ENCODE results near the gene TMEM218. TPM values are rescaled to one million over a fixed set of nuclear protein-coding genes. Genes with fewer than 3 reads are reported as not detected.

The TMEM218 gene
- total RNA-seq, 1 experiment from 2014 or later, result 17.9 TPM

- H3K9ac ChIP-seq (ENCODE audit: low read length), result no peak overlapping the region
- DNase-seq (ENCODE audit: low read depth, low spot score) (no peak), ATAC-seq (no peak)
- H3K9me3 ChIP-seq (ENCODE audit: control insufficient read depth in 1 of 2, insufficient read depth in 1 of 2, low read depth in 1 of 2, low read length in 2 of 2), result no peaks in the 10 kb centered on the region
- no peaks in the 10 kb centered on the region for H3K9me2 ChIP-seq (ENCODE audit: insufficient read depth)
- no peak overlapping the region for H2AFZ ChIP-seq (ENCODE audit: low read depth, low read length, poor library complexity, severe bottlenecking)
- TF ChIP-seq EZH2phosphoT487 (IDR thresholded peaks at IDR 0.05; ENCODE audit: borderline replicate concordance), result no peak
- no peak for TF ChIP-seq FOSL1 (IDR thresholded peaks at IDR 0.05; ENCODE audit: low read depth)
- TF ChIP-seq SP1 (IDR thresholded peaks at IDR 0.05; ENCODE audit: low read depth), result no peak
- TF ChIP-seq ATF3 (IDR thresholded peaks at IDR 0.05), result no peak
- TF ChIP-seq SIN3A (IDR thresholded peaks at IDR 0.05; ENCODE audit: low read depth), result no peak
- TF ChIP-seq REST (IDR thresholded peaks at IDR 0.05; ENCODE audit: low read depth), result no peak
- TF ChIP-seq TCF7L2 (IDR thresholded peaks at IDR 0.05; ENCODE audit: borderline replicate concordance, extremely low read depth, insufficient read depth, insufficient read length), result no peak
- no peak for TF ChIP-seq ZBTB33 (IDR thresholded peaks at IDR 0.05; ENCODE audit: extremely low read depth, insufficient replicate concordance, low read length)
- no peak for TF ChIP-seq JUND (IDR thresholded peaks at IDR 0.05)
- no peak for TF ChIP-seq YY1 (IDR thresholded peaks at IDR 0.05; ENCODE audit: extremely low read depth, insufficient replicate concordance, low read depth, low read length)
- no peak for TF ChIP-seq RAD21 (IDR thresholded peaks at IDR 0.05; ENCODE audit: low read depth)
- TF ChIP-seq CEBPB (IDR thresholded peaks at IDR 0.05; ENCODE audit: low read depth), result no peak
- no peak for TF ChIP-seq ELF1 (IDR thresholded peaks at IDR 0.05; ENCODE audit: borderline replicate concordance, low read depth)
- no peak for TF ChIP-seq CBX3 (IDR thresholded peaks at IDR 0.05; ENCODE audit: low read depth)
- TF ChIP-seq POLR2A (IDR thresholded peaks at IDR 0.05; ENCODE audit: borderline replicate concordance, extremely low read depth, insufficient read depth, insufficient read length), result no peak
- TF ChIP-seq CTCF (IDR thresholded peaks at IDR 0.05 in 2 of 3, conservative IDR thresholded peaks at IDR 0.05 in 1 of 3; ENCODE audit: borderline replicate concordance in 1 of 3, insufficient read depth in 1 of 3, low read depth in 2 of 3, low read length in 2 of 3), result no peak
- no peak for TF ChIP-seq EZH2 (IDR thresholded peaks at IDR 0.05)
- ChIA-PET RAD21 (ENCODE audit: low non-redundant PET in 1 of 2, low total read pairs in 2 of 2, uncharacterized antibody in 2 of 2, unreplicated experiment in 2 of 2) (no interaction called here), POLR2A (no interaction called here), CTCF (no interaction called here)
- BruUV-seq (replicated peaks), result no TSS peak
- H3K79me2 ChIP-seq (ENCODE audit: insufficient read depth, low read length), result no peaks in the 10 kb centered on the region
- no peak overlapping the region for H3K4me2 ChIP-seq (ENCODE audit: low read length)
- no peaks in the 10 kb centered on the region for H4K20me1 ChIP-seq (ENCODE audit: insufficient read depth)
- no peaks in the 10 kb centered on the region for H3K36me3 ChIP-seq (ENCODE audit: control insufficient read depth in 1 of 2, insufficient read depth in 2 of 2, low read length in 2 of 2)
- H3K4me1 ChIP-seq (ENCODE audit: control insufficient read depth in 1 of 2, insufficient read depth in 2 of 2, low read length in 2 of 2), result peaks cover 4 to 11% of the 10 kb centered on the region in 2 experiments; a peak in 3 of 4 replicates
- H3K4me3 ChIP-seq (replicated peaks in 1 of 2; ENCODE audit: low read depth in 1 of 2, low read length in 2 of 2), result no peak overlapping the region
- H3K27ac ChIP-seq (ENCODE audit: low read depth, low read length), result no peak overlapping the region
- intact Hi-C loops (cut with micrococcal nuclease), result no loop called here
- 0 out of 2 replicates have a peak, but pooled peaks cover 4% of the 10 kb centered on the region for H3K27me3 ChIP-seq (ENCODE audit: insufficient read depth, low read length)
Measured at GRCh38 chr11:125128450-125128849, 17.0 kb upstream of the TMEM218 start.

Data from HCT116 (cell line).